Neural progenitor cell (in vitro differentiated cells): ENCODE results near the gene NOTUM. TPM values are rescaled to one million over a fixed set of nuclear protein-coding genes. Genes with fewer than 3 reads are reported as not detected.
"Not testable (repeated sequence)": the region's sequence is repeated elsewhere in the genome, so short reads cannot be mapped to it uniquely, and the experiment has no call there.

ENCODE experiments used
- DNase-seq: peaks from one replicate; pipeline ENCODE4 v3.0.0-alpha.2; 2016; ENCODE audit warnings: low spot score
- H2AFZ ChIP-seq: fragments of 200-600 bp; sonication (generic); replicated peaks from 2 replicates; pipeline ENCODE4 v1.6.1; 2016; ENCODE audit warnings: antibody characterized with exemption
- H3F3A ChIP-seq: fragments of 200-600 bp; sonication (generic); 2 replicates; pipeline ENCODE4 v1.6.1; 2016; ENCODE audit warnings: antibody characterized with exemption, low read depth
- H3K27ac ChIP-seq: fragments of 200-600 bp; sonication (generic); 2 replicates; pipeline ENCODE4 v1.5.1; 2016; ENCODE audit warnings: mild to moderate bottlenecking
- H3K27me3 ChIP-seq: fragments of 200-600 bp; sonication (generic); 2 replicates; pipeline ENCODE4 v1.6.1; 2016; ENCODE audit warnings: mild to moderate bottlenecking, moderate library complexity
- H3K36me3 ChIP-seq: fragments of 200-600 bp; sonication (generic); 2 replicates; pipeline ENCODE4 v1.5.1; 2016
- H3K4me1 ChIP-seq: fragments of 200-600 bp; sonication (generic); 2 replicates; pipeline ENCODE4 v1.6.1; 2016; ENCODE audit warnings: mixed run types
- H3K4me2 ChIP-seq: fragments of 200-600 bp; sonication (generic); 2 replicates; pipeline ENCODE4 v1.6.1; 2016
- H3K4me3 ChIP-seq: fragments of 200-600 bp; sonication (generic); 2 replicates; pipeline ENCODE4 v1.5.1; 2016
- H3K79me2 ChIP-seq: fragments of 200-600 bp; sonication (generic); 2 replicates; pipeline ENCODE4 v1.6.1; 2016; ENCODE audit warnings: low read depth
- H3K9ac ChIP-seq: fragments of 200-600 bp; sonication (generic); 2 replicates; pipeline ENCODE4 v1.6.1; 2016
- H3K9me3 ChIP-seq: fragments of 200-600 bp; sonication (generic); 2 replicates; pipeline ENCODE4 v1.5.1; 2016; ENCODE audit warnings: low read depth
- H4K20me1 ChIP-seq: fragments of 200-600 bp; sonication (generic); 2 replicates; pipeline ENCODE4 v1.6.1; 2016; ENCODE audit warnings: low read depth
- H3K27ac Mint-ChIP-seq: 3 replicates; pipeline ENCODE4 v1.8.0; 2021; ENCODE audit warnings: mixed read lengths
- H3K27me3 Mint-ChIP-seq: 2 replicates; pipeline ENCODE4 v1.8.0; 2022; ENCODE audit warnings: low read depth, mild to moderate bottlenecking, inconsistent platforms, moderate library complexity, mixed read lengths; ENCODE audit not compliant: insufficient read depth
- H3K36me3 Mint-ChIP-seq: 3 replicates; pipeline ENCODE4 v1.8.0; 2021; ENCODE audit warnings: mixed read lengths
- H3K4me1 Mint-ChIP-seq: 3 replicates; pipeline ENCODE4 v1.8.0; 2021; ENCODE audit warnings: mixed read lengths
- H3K4me3 Mint-ChIP-seq: 3 replicates; pipeline ENCODE4 v1.8.0; 2021; ENCODE audit warnings: mild to moderate bottlenecking, moderate library complexity, mixed read lengths
- H3K9me3 Mint-ChIP-seq: 3 replicates; pipeline ENCODE4 v1.8.0; 2020; ENCODE audit warnings: mixed read lengths
- CTCF ChIP-seq: fragments of 200-600 bp; sonication (generic); IDR thresholded peaks from 2 replicates; pipeline ENCODE4 v1.5.1; 2017; ENCODE audit warnings: antibody characterized with exemption, mild to moderate bottlenecking
- EZH2 ChIP-seq: fragments of 200-600 bp; sonication (generic); IDR thresholded peaks from 2 replicates; pipeline ENCODE4 v1.6.1; 2017; ENCODE audit warnings: antibody characterized with exemption, mild to moderate bottlenecking, moderate library complexity
- EZH2phosphoT487 ChIP-seq: fragments of 200-600 bp; sonication (generic); IDR thresholded peaks from 2 replicates; pipeline ENCODE4 v1.6.1; 2017; ENCODE audit warnings: antibody characterized with exemption
- total RNA-seq: library from RNA; depleted of rRNA; stranded (reverse); fragments of >200 nt; gene quantifications from 2 replicates; pipeline ENCODE4 v1.2.3, GENCODE V29; 2015; ENCODE audit warnings: low replicate concordance

Gene NOTUM
- total RNA-seq, 1 donor from 2014 or later = not detected

GRCh38 chr17:81920612-81921536 lies 40.1 kb downstream of the NOTUM start:
- Histone ChIP-seq H4K20me1 (peaks cover 50% of the 10 kb centered on the region), H3K4me3 (no peak overlapping the region), H3K36me3 (no peaks in the 10 kb centered on the region), H3F3A (peaks cover 50% of the 10 kb centered on the region), H3K4me2 (no peak overlapping the region), H3K27me3 (no peaks in the 10 kb centered on the region), H3K4me1 (peaks cover 35% of the 10 kb centered on the region), H2AFZ (no peak overlapping the region), H3K79me2 (peaks cover 73% of the 10 kb centered on the region), H3K27ac (no peak overlapping the region), H3K9ac (no peak overlapping the region), H3K9me3 (no peaks in the 10 kb centered on the region)
- TF ChIP-seq CTCF = no peak
- no peak for TF ChIP-seq EZH2phosphoT487
- no peak for TF ChIP-seq EZH2
- DNase-seq = no peak
- peaks cover 2% of the 10 kb centered on the region for H3K27me3 Mint-ChIP-seq
- H3K36me3 Mint-ChIP-seq = peaks cover 5% of the 10 kb centered on the region
- H3K9me3 Mint-ChIP-seq = no peaks in the 10 kb centered on the region
- H3K4me1 Mint-ChIP-seq = peaks cover 35% of the 10 kb centered on the region
- peak overlapping the region; percentile 59 for H3K4me3 Mint-ChIP-seq
- H3K27ac Mint-ChIP-seq = no peak overlapping the region

- H3K4me1 ChIP-seq = peaks cover 22% of the 10 kb centered on the region
- no peak overlapping the region for H3K9ac ChIP-seq
- peaks cover 24% of the 10 kb centered on the region for H3K4me1 Mint-ChIP-seq
- H3K79me2 ChIP-seq = peaks cover 54% of the 10 kb centered on the region
- H3K4me3 ChIP-seq = no peak overlapping the region
- no peak for TF ChIP-seq EZH2phosphoT487
- no peak for TF ChIP-seq CTCF
- TF ChIP-seq EZH2 = no peak
- H3K36me3 ChIP-seq = no peaks in the 10 kb centered on the region
- H3K27ac ChIP-seq = no peak overlapping the region
- H3F3A ChIP-seq = peaks cover 33% of the 10 kb centered on the region
- H3K27ac Mint-ChIP-seq = no peak overlapping the region
- peaks cover 2% of the 10 kb centered on the region for H3K27me3 Mint-ChIP-seq
- H3K36me3 Mint-ChIP-seq = peaks cover 7% of the 10 kb centered on the region
- no peaks in the 10 kb centered on the region for H3K9me3 ChIP-seq
- peak overlapping the region; percentile 89 for H3K4me3 Mint-ChIP-seq
- H4K20me1 ChIP-seq = peaks cover 38% of the 10 kb centered on the region
- no peaks in the 10 kb centered on the region for H3K9me3 Mint-ChIP-seq
- H3K27me3 ChIP-seq = no peaks in the 10 kb centered on the region
- H2AFZ ChIP-seq = no peak overlapping the region
- no peak overlapping the region for H3K4me2 ChIP-seq
- no peak for DNase-seq
Observed at GRCh38 chr17:81918832-81919545, 42.0 kb downstream of the NOTUM start.

GRCh38 chr17:81918333-81918669 lies 42.7 kb downstream of the NOTUM start:
- Histone ChIP-seq H4K20me1 (peaks cover 31% of the 10 kb centered on the region), H3K4me1 (peaks cover 15% of the 10 kb centered on the region), H3F3A (peaks cover 28% of the 10 kb centered on the region), H3K4me3 (peak overlapping the region; percentile 96), H3K4me2 (peak overlapping the region; percentile 90), H3K79me2 (peaks cover 48% of the 10 kb centered on the region)
- H3K9me3 Mint-ChIP-seq, DNase-seq, H2AFZ ChIP-seq, H3K27me3 ChIP-seq, H3K27ac ChIP-seq, H3K9me3 ChIP-seq, H3K27ac Mint-ChIP-seq, H3K36me3 ChIP-seq, H3K9ac ChIP-seq, H3K27me3 Mint-ChIP-seq, H3K36me3 Mint-ChIP-seq: not testable (repeated sequence)
- Mint-ChIP-seq H3K4me1 (peaks cover 22% of the 10 kb centered on the region), H3K4me3 (peak overlapping the region; percentile 89)
- TF ChIP-seq CTCF = peak; percentile 19
